WTC11 (cell line): ENCODE results near the gene TMEM231. TPM values are rescaled to one million over a fixed set of nuclear protein-coding genes. Genes with fewer than 3 reads are reported as not detected.

ENCODE experiments used
- AR ChIP-seq: fragments of 250-450 bp; sonication (Bioruptor Pico); IDR thresholded peaks from 2 replicates; pipeline ENCODE4 v1.9.0; 2021; ENCODE audit warnings: mild to moderate bottlenecking
- ELF4 ChIP-seq: sonication (generic); formaldehyde crosslinking; IDR thresholded peaks from 2 replicates; pipeline ENCODE4 v1.8.1; 2022; ENCODE audit warnings: low read depth, mild to moderate bottlenecking, moderate library complexity, missing genetic modification reagents
- EMX1 ChIP-seq: fragments of 250-450 bp; sonication (Bioruptor Pico); IDR thresholded peaks from 2 replicates; pipeline ENCODE4 v1.8.0; 2021; ENCODE audit warnings: mild to moderate bottlenecking
- FOXJ3 ChIP-seq: sonication (generic); formaldehyde crosslinking; IDR thresholded peaks from 2 replicates; pipeline ENCODE4 v1.9.0; 2021; ENCODE audit warnings: missing genetic modification reagents, mild to moderate bottlenecking, borderline replicate concordance
- JUN ChIP-seq: sonication (generic); formaldehyde crosslinking; IDR thresholded peaks from 2 replicates; pipeline ENCODE4 v1.8.0; 2023; ENCODE audit warnings: mild to moderate bottlenecking, missing genetic modification reagents
- NR2C2 ChIP-seq: sonication (generic); formaldehyde crosslinking; IDR thresholded peaks from 2 replicates; pipeline ENCODE4 v1.8.0; 2022; ENCODE audit warnings: mild to moderate bottlenecking, missing genetic modification reagents
- NR3C1 ChIP-seq: sonication (generic); formaldehyde crosslinking; conservative IDR thresholded peaks from 2 replicates; pipeline ENCODE4 v1.8.1; 2023; ENCODE audit warnings: low read depth, mild to moderate bottlenecking, missing genetic modification reagents
- PRRX2 ChIP-seq: fragments of 250-450 bp; sonication (Bioruptor Pico); IDR thresholded peaks from 2 replicates; pipeline ENCODE4 v1.8.0; 2021; ENCODE audit warnings: mild to moderate bottlenecking
- RELA ChIP-seq: sonication (generic); formaldehyde crosslinking; IDR thresholded peaks from 2 replicates; pipeline ENCODE4 v1.8.1; 2022; ENCODE audit warnings: missing genetic modification reagents, mild to moderate bottlenecking, borderline replicate concordance
- SMAD4 ChIP-seq: sonication (generic); formaldehyde crosslinking; IDR thresholded peaks from 2 replicates; pipeline ENCODE4 v1.8.0; 2022; ENCODE audit warnings: mild to moderate bottlenecking, missing genetic modification reagents
- ZNF263 ChIP-seq: sonication (generic); formaldehyde crosslinking; IDR thresholded peaks from 2 replicates; pipeline ENCODE4 v1.8.1; 2022; ENCODE audit warnings: low read depth, mild to moderate bottlenecking, moderate library complexity, missing genetic modification reagents
- ZNF317 ChIP-seq: sonication (generic); formaldehyde crosslinking; IDR thresholded peaks from 2 replicates; pipeline ENCODE4 v1.8.1; 2023; ENCODE audit warnings: low read depth, mild to moderate bottlenecking, moderate library complexity, missing genetic modification reagents, borderline replicate concordance
- ZNF396 ChIP-seq: fragments of 250-450 bp; sonication (Bioruptor Pico); IDR thresholded peaks from 2 replicates; pipeline ENCODE4 v1.8.0; 2021; ENCODE audit warnings: mild to moderate bottlenecking, moderate library complexity, borderline replicate concordance
- ZNF532 ChIP-seq: fragments of 250-450 bp; sonication (Bioruptor Pico); IDR thresholded peaks from 2 replicates; pipeline ENCODE4 v1.9.0; 2021; ENCODE audit warnings: mild to moderate bottlenecking, borderline replicate concordance
- total RNA-seq: library from RNA; stranded (reverse); gene quantifications from 3 replicates; pipeline ENCODE4 v1.2.3, GENCODE V29; 2021
- TF ChIP-seq, protein P1 (sequence below): sonication (generic); formaldehyde crosslinking; conservative IDR thresholded peaks from 2 replicates; pipeline ENCODE4 v1.8.1; 2023; ENCODE audit warnings: mild to moderate bottlenecking, low read depth, missing genetic modification reagents, moderate library complexity
- TF ChIP-seq, protein P2 (sequence below): fragments of 250-450 bp; sonication (Bioruptor Pico); IDR thresholded peaks from 2 replicates; pipeline ENCODE4 v1.9.0; 2021; ENCODE audit warnings: mild to moderate bottlenecking
- TF ChIP-seq, protein P3 (sequence below): sonication (generic); formaldehyde crosslinking; IDR thresholded peaks from 2 replicates; pipeline ENCODE4 v1.8.1; 2023; ENCODE audit warnings: mild to moderate bottlenecking, moderate library complexity, missing genetic modification reagents
- TF ChIP-seq, protein P4 (sequence below): sonication (generic); formaldehyde crosslinking; IDR thresholded peaks from 2 replicates; pipeline ENCODE4 v1.8.0; 2023; ENCODE audit warnings: missing genetic modification reagents, mild to moderate bottlenecking, borderline replicate concordance

The TMEM231 gene
- total RNA-seq, 1 experiment from 2014 or later: 12.0 TPM

DNA sequence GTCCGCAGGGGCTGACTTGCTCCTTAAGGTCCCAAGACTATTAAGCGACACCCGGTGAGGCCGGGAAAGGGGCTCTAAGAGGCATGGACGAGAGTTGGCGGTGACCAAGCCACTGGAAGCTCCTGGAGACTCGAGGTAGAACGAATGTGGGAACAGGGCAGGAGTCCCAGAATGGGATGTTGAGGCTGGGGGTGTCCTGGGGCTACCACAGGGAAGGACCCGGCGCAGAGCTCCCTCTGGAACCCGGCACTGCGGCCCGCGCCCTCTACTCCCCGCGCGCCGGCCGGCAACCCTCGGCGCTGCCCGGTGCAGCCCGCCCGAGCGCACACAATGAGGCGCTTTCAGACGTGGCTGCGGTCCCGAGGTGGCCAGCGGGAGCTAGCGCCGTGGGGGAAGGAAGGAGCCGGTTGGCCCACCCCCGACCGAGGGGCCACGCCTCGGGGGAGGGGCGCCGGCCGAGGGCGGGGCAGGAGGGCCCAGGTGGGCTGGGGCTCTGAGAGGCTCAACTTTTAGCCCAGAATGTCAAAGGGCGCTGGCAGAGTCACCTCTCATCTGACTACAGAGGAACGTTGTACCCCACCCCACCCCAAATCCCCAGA is 60.9 kb downstream of the TMEM231 start, which contains the start of gene CHST6 (continued):
- TF ChIP-seq, protein P1, sequence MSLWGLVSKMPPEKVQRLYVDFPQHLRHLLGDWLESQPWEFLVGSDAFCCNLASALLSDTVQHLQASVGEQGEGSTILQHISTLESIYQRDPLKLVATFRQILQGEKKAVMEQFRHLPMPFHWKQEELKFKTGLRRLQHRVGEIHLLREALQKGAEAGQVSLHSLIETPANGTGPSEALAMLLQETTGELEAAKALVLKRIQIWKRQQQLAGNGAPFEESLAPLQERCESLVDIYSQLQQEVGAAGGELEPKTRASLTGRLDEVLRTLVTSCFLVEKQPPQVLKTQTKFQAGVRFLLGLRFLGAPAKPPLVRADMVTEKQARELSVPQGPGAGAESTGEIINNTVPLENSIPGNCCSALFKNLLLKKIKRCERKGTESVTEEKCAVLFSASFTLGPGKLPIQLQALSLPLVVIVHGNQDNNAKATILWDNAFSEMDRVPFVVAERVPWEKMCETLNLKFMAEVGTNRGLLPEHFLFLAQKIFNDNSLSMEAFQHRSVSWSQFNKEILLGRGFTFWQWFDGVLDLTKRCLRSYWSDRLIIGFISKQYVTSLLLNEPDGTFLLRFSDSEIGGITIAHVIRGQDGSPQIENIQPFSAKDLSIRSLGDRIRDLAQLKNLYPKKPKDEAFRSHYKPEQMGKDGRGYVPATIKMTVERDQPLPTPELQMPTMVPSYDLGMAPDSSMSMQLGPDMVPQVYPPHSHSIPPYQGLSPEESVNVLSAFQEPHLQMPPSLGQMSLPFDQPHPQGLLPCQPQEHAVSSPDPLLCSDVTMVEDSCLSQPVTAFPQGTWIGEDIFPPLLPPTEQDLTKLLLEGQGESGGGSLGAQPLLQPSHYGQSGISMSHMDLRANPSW (CRISPR knock-in tag): 0 out of 2 replicates have a peak, but pooled peaks have one; percentile 18
- TF ChIP-seq, protein P2, sequence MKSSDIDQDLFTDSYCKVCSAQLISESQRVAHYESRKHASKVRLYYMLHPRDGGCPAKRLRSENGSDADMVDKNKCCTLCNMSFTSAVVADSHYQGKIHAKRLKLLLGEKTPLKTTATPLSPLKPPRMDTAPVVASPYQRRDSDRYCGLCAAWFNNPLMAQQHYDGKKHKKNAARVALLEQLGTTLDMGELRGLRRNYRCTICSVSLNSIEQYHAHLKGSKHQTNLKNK (CRISPR knock-in tag): no peak
- TF ChIP-seq ZNF396 (no peak), ELF4 (CRISPR knock-in tag) (no peak), JUN (CRISPR knock-in tag) (no peak), RELA (CRISPR knock-in tag) (0 out of 2 replicates have a peak, but pooled peaks have one; percentile 10), PRRX2 (CRISPR knock-in tag) (no peak), ZNF263 (CRISPR knock-in tag) (no peak), NR3C1 (CRISPR knock-in tag) (no peak), ZNF532 (CRISPR knock-in tag) (no peak), ZNF317 (CRISPR knock-in tag) (0 out of 2 replicates have a peak, but pooled peaks have one; percentile 39), SMAD4 (CRISPR knock-in tag) (no peak), NR2C2 (CRISPR knock-in tag) (no peak), FOXJ3 (CRISPR knock-in tag) (no peak), EMX1 (CRISPR knock-in tag) (no peak), AR (no peak)
- TF ChIP-seq, protein P3, sequence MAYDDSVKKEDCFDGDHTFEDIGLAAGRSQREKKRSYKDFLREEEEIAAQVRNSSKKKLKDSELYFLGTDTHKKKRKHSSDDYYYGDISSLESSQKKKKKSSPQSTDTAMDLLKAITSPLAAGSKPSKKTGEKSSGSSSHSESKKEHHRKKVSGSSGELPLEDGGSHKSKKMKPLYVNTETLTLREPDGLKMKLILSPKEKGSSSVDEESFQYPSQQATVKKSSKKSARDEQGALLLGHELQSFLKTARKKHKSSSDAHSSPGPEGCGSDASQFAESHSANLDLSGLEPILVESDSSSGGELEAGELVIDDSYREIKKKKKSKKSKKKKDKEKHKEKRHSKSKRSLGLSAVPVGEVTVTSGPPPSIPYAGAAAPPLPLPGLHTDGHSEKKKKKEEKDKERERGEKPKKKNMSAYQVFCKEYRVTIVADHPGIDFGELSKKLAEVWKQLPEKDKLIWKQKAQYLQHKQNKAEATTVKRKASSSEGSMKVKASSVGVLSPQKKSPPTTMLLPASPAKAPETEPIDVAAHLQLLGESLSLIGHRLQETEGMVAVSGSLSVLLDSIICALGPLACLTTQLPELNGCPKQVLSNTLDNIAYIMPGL: peak; percentile 80
- TF ChIP-seq, protein P4, sequence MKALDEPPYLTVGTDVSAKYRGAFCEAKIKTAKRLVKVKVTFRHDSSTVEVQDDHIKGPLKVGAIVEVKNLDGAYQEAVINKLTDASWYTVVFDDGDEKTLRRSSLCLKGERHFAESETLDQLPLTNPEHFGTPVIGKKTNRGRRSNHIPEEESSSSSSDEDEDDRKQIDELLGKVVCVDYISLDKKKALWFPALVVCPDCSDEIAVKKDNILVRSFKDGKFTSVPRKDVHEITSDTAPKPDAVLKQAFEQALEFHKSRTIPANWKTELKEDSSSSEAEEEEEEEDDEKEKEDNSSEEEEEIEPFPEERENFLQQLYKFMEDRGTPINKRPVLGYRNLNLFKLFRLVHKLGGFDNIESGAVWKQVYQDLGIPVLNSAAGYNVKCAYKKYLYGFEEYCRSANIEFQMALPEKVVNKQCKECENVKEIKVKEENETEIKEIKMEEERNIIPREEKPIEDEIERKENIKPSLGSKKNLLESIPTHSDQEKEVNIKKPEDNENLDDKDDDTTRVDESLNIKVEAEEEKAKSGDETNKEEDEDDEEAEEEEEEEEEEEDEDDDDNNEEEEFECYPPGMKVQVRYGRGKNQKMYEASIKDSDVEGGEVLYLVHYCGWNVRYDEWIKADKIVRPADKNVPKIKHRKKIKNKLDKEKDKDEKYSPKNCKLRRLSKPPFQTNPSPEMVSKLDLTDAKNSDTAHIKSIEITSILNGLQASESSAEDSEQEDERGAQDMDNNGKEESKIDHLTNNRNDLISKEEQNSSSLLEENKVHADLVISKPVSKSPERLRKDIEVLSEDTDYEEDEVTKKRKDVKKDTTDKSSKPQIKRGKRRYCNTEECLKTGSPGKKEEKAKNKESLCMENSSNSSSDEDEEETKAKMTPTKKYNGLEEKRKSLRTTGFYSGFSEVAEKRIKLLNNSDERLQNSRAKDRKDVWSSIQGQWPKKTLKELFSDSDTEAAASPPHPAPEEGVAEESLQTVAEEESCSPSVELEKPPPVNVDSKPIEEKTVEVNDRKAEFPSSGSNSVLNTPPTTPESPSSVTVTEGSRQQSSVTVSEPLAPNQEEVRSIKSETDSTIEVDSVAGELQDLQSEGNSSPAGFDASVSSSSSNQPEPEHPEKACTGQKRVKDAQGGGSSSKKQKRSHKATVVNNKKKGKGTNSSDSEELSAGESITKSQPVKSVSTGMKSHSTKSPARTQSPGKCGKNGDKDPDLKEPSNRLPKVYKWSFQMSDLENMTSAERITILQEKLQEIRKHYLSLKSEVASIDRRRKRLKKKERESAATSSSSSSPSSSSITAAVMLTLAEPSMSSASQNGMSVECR (CRISPR knock-in tag): peak; percentile 38; the same call in 1 of the 2 replicates
